ENCODE data around the gene FANK1.

GRCh38 chr10:125849448-125849847, 46.9 kb upstream of the FANK1 start:
- TF ChIP-seq CTCF (IDR thresholded peaks at IDR 0.05) (no peak), POLR2A (IDR thresholded peaks at IDR 0.05) (no peak)

Measured in heart left ventricle (tissue), 13 donors.